HEK293T (cell line): ENCODE measurements around the gene RPS6KA5.

Experiments
- CTCF ChIA-PET: fragments of 350-600 bp; formaldehyde crosslinking; extraction: SDS; loops from one replicate; lab custom pipeline; 2021; ENCODE audit warnings: antibody characterized with exemption, inconsistent platforms; lab: Yijun Ruan, JAX
- POLR2A ChIA-PET: fragments of 350-600 bp; formaldehyde crosslinking; extraction: SDS; loops from one replicate; lab custom pipeline; 2020; ENCODE audit warnings: antibody characterized with exemption, inconsistent platforms; lab: Yijun Ruan, JAX
- DNase-seq: peaks from one replicate; pipeline ENCODE4 v3.0.0; 2012; ENCODE audit warnings: mixed read lengths; ENCODE audit errors: extremely low spot score
- ARNT ChIP-seq: fragments of 450-650 bp; IDR thresholded peaks from 2 replicates; pipeline ENCODE4 v1.6.1; 2017; ENCODE audit warnings: mild to moderate bottlenecking
- BHLHE40 ChIP-seq: fragments of 450-650 bp; IDR thresholded peaks from 2 replicates; pipeline ENCODE4 v1.6.1; 2016; ENCODE audit warnings: mild to moderate bottlenecking, moderate library complexity, borderline replicate concordance
- CTBP1 ChIP-seq: fragments of 450-650 bp; IDR thresholded peaks from 2 replicates; pipeline ENCODE4 v1.6.1; 2016; ENCODE audit warnings: borderline replicate concordance
- ELF4 ChIP-seq: fragments of 450-650 bp; IDR thresholded peaks from 2 replicates; pipeline ENCODE4 v1.6.1; 2017; ENCODE audit warnings: antibody characterized with exemption
- FOXA1 ChIP-seq: fragments of 450-650 bp; IDR thresholded peaks from 2 replicates; pipeline ENCODE4 v1.6.1; 2016; ENCODE audit warnings: mild to moderate bottlenecking
- FOXK2 ChIP-seq: fragments of 450-650 bp; IDR thresholded peaks from 2 replicates; pipeline ENCODE4 v1.6.1; 2016; ENCODE audit warnings: mild to moderate bottlenecking
- FOXM1 ChIP-seq: fragments of 450-650 bp; IDR thresholded peaks from 2 replicates; pipeline ENCODE4 v1.6.1; 2017; ENCODE audit warnings: mild to moderate bottlenecking, borderline replicate concordance
- HDGF ChIP-seq: fragments of 450-650 bp; IDR thresholded peaks from 2 replicates; pipeline ENCODE4 v1.6.1; 2017; ENCODE audit warnings: antibody characterized with exemption, borderline replicate concordance
- L3MBTL2 ChIP-seq: fragments of 450-650 bp; conservative IDR thresholded peaks from 2 replicates; pipeline ENCODE4 v1.6.1; 2016; ENCODE audit warnings: mild to moderate bottlenecking
- LEF1 ChIP-seq: fragments of 450-650 bp; IDR thresholded peaks from 2 replicates; pipeline ENCODE4 v1.6.1; 2017; ENCODE audit warnings: mild to moderate bottlenecking, borderline replicate concordance
- NFRKB ChIP-seq: fragments of 450-650 bp; IDR thresholded peaks from 2 replicates; pipeline ENCODE4 v1.6.1; 2016; ENCODE audit warnings: mild to moderate bottlenecking, moderate library complexity
- SP1 ChIP-seq: fragments of 450-650 bp; IDR thresholded peaks from 2 replicates; pipeline ENCODE4 v1.6.1; 2017
- SUZ12 ChIP-seq: fragments of 450-650 bp; IDR thresholded peaks from 2 replicates; pipeline ENCODE4 v1.6.1; 2016; ENCODE audit warnings: mild to moderate bottlenecking
- TARDBP ChIP-seq: fragments of 450-650 bp; IDR thresholded peaks from 2 replicates; pipeline ENCODE4 v1.6.1; 2016
- ZNF384 ChIP-seq: fragments of 450-650 bp; IDR thresholded peaks from 2 replicates; pipeline ENCODE4 v1.6.1; 2016
- TF ChIP-seq, protein P1 (sequence below): fragments of 450-650 bp; IDR thresholded peaks from 2 replicates; pipeline ENCODE4 v1.6.1; 2016

Gene RPS6KA5

GRCh38 chr14:90995785-90996184 lies 64.7 kb downstream of the RPS6KA5 start:
- ChIA-PET CTCF (no interaction called here), POLR2A (no interaction called here)
- TF ChIP-seq FOXA1 (no peak), FOXK2 (no peak), TARDBP (no peak), NFRKB (no peak), ELF4 (no peak)
- DNase-seq = no peak

GRCh38 chr14:90993792-90994191 lies 66.6 kb downstream of the RPS6KA5 start:
- ChIA-PET CTCF (no interaction called here), POLR2A (interaction anchor here (1.0 kb wide), 1 partner anchor 120 kb away, joined by 3 read pairs; the partner anchor contains the start of gene DGLUCY)
- TF ChIP-seq FOXK2 (no peak), CTBP1 (no peak), BHLHE40 (no peak), ZNF384 (no peak), HDGF (no peak), FOXM1 (no peak), SP1 (no peak), LEF1 (no peak), TARDBP (no peak), FOXA1 (no peak)
- DNase-seq = no peak

- TF ChIP-seq L3MBTL2 = no peak
- TF ChIP-seq, protein P1, sequence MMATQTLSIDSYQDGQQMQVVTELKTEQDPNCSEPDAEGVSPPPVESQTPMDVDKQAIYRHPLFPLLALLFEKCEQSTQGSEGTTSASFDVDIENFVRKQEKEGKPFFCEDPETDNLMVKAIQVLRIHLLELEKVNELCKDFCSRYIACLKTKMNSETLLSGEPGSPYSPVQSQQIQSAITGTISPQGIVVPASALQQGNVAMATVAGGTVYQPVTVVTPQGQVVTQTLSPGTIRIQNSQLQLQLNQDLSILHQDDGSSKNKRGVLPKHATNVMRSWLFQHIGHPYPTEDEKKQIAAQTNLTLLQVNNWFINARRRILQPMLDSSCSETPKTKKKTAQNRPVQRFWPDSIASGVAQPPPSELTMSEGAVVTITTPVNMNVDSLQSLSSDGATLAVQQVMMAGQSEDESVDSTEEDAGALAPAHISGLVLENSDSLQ = no peak
- TF ChIP-seq FOXM1 = no peak
- no peak for TF ChIP-seq ELF4
- no peak for TF ChIP-seq SUZ12
- no peak for TF ChIP-seq FOXA1
- TF ChIP-seq ARNT = no peak
- no peak for TF ChIP-seq TARDBP
- no peak for TF ChIP-seq BHLHE40
- TF ChIP-seq SP1 = no peak
- TF ChIP-seq CTBP1 = no peak
- TF ChIP-seq FOXK2 = no peak
- no peak for TF ChIP-seq ZNF384
- TF ChIP-seq LEF1 = no peak
- no peak for TF ChIP-seq HDGF
- no peak for TF ChIP-seq NFRKB
- no peak for DNase-seq
- ChIA-PET POLR2A (no interaction called here), CTCF (no interaction called here)
Observed at GRCh38 chr14:90991690-90992443, 68.6 kb downstream of the RPS6KA5 start.

DNA sequence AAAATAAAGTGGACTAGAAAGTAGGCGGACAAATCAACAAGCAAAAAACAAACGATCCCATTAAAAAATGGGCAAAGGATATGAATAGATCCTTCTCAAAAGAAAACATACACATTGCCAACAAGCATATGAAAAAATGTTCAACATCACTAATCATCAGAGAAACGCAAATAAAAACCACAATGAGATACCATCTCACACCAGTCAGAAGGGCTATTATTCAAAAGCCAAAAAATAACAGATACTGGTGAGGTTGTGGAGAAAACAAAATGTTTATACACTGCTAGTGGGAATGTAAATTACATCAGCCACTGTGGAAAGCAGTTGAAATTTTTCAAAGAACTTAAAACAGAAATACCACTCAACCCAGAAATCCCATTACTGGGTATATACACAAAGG lies 70.3 kb downstream of the RPS6KA5 start:
- DNase-seq = no peak
- ChIA-PET POLR2A (no interaction called here), CTCF (no interaction called here)
- TF ChIP-seq LEF1 = no peak
- TF ChIP-seq HDGF = no peak
- no peak for TF ChIP-seq FOXM1
- TF ChIP-seq FOXA1 = no peak

GRCh38 chr14:90987140-90987539 lies 73.3 kb downstream of the RPS6KA5 start:
- TF ChIP-seq CTBP1 = no peak
- no peak for TF ChIP-seq ELF4
- no peak for TF ChIP-seq SUZ12
- TF ChIP-seq FOXM1 = no peak
- TF ChIP-seq, protein P1 = no peak
- no peak for DNase-seq
- POLR2A ChIA-PET = no interaction called here
- CTCF ChIA-PET = interaction anchor here (1.1 kb wide), 1 partner anchor 10 kb away, joined by 5 read pairs; no protein-coding TSS in a partner anchor

DNA sequence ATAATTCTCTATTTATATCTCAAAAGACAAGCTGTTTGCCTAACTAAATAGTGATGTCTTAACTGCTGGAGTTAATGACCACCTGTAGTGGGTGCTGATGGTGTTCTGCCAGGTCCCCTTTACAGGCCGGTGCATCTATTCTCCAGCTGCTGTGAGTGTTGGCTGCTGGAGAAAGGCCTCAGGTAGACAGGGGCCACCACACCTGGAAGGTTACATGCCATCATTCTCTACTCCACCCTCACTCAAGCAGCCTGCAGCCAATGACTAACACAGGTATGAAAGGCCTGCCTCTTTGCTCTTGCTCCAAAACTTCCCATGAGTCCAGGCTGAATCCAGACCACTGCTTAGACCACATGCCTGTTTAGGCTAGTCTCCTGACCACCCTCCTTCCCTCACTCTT lies 73.9 kb downstream of the RPS6KA5 start:
- no peak for TF ChIP-seq FOXA1
- TF ChIP-seq, protein P1 = no peak
- TF ChIP-seq NFRKB = no peak
- TF ChIP-seq HDGF = no peak
- TF ChIP-seq SP1 = no peak
- no peak for TF ChIP-seq SUZ12
- TF ChIP-seq CTBP1 = no peak
- no peak for TF ChIP-seq ELF4
- no peak for TF ChIP-seq ZNF384
- no peak for TF ChIP-seq L3MBTL2
- no peak for TF ChIP-seq BHLHE40
- no peak for TF ChIP-seq FOXK2
- POLR2A ChIA-PET = no interaction called here
- CTCF ChIA-PET = interaction anchor here (1.1 kb wide), 1 partner anchor 9 kb away, joined by 5 read pairs; no protein-coding TSS in a partner anchor
- DNase-seq = no peak
